Muscle of arm (tissue), 12 donors: ENCODE measurements around the gene PLA2R1. TPM values are rescaled to one million over a fixed set of nuclear protein-coding genes. Genes with fewer than 3 reads are reported as not detected.
A peak's percentile ranks its signal among the peaks of the same experiment; 100 is the strongest.
"Not testable (repeated sequence)": the region's sequence is repeated elsewhere in the genome, so short reads cannot be mapped to it uniquely, and the experiment has no call there.

ENCODE experiments used
- DNase-seq: peaks from one replicate; pipeline ENCODE4 v3.0.0-alpha.2; 2013
- polyA plus RNA-seq, 12 donors: library from polyadenylated mRNA; unstranded; fragments of 120-200 nt; gene quantifications; one replicate each; pipeline ENCODE4 v1.2.1, GENCODE V29; 2013; ENCODE audit not compliant: insufficient read length in 12 of 12

Gene PLA2R1
- polyA plus RNA-seq, 12 donors: 0.91 to 10.6 (median 1.8) TPM; not detected in 1

DNA sequence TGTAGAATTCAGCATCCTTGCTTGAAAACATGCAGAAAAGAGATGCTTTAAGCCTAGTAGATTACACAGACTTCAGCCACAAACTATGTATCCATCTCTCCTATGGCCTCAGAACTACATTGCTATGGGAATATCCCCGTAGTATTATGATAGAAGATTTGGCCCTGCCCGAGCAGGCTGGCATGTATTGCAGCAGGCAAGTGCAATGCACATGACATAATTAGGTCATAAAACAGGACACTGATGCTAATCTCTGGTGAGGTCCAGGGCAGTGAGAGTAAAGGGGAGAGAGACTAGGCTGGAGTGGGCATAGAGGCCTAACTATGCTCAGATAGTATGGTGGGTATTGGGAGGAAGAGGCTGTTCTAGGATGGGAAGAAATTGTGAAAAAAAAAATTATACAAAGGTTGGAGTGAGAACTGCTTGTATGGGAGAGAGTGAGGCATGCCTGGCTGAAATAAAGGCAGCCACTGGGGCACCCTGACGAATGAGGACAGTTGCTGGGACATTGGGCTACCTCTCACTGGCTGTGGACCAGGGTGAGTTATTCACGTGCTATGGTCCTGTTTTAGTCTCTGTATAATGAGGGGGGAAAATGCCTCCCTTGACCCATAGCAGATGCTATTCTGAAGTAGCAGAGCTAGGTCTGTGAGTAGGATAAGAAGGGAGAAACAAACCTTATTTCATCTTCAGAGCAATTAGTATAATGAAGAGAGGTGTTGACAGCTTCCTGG is 1.6 kb upstream of the PLA2R1 start:
- no peak for DNase-seq

DNA sequence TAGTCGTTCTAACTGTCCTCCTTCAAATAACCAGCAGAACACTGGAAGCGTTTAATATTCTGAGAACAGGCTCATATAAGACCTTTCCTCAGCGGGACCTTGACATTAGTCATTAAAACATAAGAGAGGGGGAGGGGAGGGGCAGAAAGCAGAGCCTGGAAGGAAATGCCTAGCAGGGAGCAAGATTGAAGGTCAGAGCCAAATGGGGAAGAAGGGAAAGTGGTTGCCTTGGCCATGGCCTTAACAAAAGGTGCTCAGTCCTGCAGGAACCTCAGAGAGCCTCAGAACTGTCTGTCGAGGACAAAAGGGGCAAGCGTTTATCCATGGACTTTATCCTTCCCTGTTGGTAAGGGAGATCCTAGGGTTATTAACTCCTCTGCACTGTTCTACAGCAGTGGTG is 856 bp upstream of the PLA2R1 start:
- DNase-seq: no peak

DNA sequence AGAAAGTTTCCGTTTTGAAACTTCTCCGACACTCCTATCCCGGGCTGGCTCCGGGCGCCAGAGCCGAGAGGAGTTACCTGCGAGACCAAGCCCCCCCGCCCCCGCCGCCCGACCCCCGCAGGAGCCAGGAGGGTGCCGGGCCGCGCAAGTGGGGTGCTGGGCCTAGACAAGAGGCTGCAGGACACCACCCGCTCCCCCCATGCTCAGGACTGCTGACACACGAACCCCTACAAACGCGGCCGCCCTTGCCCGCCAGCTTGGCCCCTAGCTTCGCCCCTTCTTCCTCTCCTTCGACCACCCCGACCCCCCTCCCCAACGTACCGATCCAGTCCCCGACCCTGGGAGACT is 497 bp downstream of the PLA2R1 start:
- DNase-seq: no peak

DNA sequence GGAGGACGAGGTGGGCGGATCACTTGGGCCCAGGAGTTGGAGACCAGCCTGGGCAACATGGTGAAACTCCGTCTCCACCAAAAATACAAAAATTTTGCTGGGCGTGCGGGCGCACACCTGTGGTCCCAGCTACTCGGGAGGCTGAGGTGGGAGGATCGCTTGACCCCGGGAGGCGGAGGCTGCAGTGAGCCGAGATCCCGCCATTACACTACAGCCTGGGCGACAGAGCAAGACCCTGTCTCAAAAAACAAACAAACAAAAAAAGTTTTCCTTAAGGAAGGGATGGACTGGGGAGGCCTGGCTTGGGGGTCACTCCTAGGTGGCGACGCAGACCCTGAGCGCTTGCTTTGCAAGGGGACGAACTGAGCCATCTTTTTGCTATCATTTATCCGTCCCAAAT is 882 bp downstream of the PLA2R1 start:
- DNase-seq: no peak

DNA sequence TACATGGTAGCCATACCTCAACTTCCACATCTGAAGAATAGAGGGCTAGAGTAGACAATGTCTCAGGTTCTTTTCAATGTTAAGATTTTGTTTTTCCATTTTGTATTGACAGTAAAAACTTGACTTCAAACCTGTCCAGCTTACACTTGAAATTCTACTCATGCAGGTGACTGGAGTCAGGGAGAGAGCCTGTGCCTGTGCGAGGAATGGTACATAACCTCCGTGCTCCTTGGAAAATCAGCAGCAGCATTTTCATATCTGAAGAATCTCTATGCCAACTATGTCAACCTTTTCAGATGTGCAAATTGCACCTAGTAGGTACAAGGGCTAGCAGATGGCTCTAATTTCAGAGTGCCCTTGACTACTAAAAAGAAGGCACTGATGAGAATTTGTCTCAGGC is 2.1 kb downstream of the PLA2R1 start:
- DNase-seq: no peak

DNA sequence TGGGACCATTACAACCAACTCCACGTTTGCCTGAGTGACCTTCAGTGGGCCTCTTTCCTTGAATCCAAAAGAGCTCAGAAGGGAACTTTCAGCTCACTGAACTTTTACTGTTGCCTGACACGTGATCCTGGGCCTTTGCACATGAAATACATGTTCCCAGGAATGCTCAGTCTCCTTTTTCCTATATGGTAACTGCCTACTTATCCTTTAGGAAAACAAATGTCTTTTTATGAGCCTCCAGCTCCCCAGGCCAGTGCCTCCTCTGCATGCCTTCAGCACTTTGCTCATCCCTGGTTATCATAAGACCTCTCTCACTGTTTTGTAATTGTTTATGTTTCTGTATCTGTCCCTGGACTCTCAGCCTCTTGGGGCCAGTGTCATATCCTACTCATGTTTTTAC is 5.1 kb downstream of the PLA2R1 start:
- DNase-seq: no peak

DNA sequence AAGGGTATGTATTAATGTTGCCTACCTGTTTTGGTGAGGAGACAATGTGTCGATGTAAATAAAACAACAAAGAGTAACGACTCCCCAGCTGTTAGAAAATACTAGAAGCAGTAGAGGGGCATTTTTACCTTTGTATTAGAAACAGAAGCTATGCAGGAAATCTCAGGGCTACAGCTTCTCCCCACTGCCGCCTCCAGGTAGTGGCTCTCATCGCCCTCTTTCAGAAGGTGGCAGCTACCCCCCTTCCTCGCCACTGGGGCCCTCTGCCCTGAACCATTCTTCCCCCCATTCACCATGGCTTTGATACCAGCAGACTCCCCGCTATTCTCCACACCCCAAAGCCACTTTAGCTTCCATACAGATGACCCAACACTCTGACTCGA is 6.7 kb downstream of the PLA2R1 start:
- DNase-seq: no peak

DNA sequence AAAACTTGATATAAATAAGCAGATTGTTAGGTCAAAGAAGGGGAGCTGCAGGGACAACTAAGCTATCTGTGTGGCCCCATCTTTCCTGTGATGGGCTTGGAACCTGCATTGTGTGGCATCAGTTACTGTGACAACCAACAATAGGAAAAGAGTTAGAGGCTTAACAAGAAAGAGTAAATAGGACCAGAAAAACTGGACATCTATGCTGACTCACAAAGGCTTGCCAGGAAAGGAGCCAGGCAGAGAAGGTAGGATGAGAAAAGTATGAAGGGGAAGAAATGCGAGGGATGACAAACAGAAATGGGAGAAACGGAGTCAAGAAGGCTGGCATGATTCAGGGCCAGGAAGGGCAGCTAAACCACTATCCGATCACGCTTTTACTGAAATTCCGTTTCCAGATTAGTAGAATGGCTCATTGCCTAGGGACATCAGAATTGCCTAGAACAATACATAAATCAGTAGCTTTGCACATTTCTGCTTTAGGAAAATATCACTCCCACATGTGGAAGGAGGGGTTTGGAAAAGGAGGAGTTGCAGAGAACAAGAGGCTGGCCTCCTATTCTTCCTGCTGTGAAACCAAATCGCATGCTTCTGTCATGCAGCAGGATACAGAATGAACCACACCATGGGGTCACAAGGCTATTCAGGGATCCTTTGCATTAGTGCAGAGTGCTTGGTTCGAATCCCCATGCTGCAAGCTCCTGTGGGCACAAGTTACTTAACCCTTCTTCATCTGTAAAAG is 7.3 kb downstream of the PLA2R1 start:
- DNase-seq: peak; percentile 32

DNA sequence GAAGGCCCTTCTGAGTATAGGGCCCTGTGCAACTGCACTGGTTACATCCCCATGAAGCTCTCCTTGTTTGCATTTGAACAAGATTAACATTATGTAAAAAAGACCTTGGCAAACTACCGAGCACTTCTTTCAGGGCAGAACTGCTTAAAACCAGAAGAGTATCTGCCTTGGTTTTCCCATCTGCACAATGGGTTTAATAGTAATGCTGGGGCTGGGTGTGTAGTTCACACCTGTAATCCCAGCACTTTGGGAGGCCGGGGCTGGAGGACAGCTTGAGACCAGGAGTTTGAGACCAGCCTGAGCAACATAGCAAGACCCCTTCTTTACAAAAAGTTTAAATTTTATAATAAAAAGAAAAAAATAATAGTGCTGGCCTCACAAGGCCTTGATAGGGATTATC is 8.5 kb downstream of the PLA2R1 start:
- no peak for DNase-seq

DNA sequence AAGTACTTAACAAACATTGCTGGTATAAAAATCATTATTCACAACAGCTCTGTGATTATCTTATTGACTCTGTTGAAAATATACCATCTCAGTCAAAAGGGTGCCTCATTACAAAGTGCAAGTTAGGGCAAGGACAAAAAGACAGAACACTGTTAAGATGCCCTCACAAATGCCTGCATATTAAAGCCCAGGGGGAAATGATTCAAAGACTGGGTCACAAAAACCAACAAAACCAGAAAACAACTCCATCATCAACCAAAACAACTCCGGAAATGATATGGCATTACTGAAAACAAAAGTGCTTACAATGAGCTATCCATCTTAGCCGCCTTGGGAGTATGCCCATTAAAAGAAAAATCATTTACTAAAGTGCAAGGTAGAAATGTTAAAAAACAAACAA is 9.9 kb downstream of the PLA2R1 start:
- no peak for DNase-seq

DNA sequence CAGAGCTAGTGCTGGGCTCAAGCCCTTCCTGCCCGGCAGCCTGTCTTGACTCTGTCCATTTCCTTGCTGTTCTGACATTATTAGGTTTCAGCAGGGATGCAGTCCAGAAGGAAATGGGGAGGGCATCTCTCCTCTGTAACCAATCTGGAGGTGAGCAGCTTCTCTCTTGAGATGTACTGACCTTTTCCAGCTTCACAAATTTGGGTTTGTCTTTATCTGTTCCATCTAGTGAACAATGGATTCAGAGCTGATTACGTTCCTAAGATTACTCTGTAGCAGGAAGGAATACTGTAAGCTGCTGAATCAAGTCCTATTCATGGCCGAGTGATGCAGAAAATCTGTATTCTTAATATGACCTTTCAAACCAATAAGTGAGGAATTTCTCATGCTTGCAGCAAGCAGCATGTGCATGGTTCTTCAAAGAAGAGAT is 11.0 kb downstream of the PLA2R1 start:
- DNase-seq: no peak

DNA sequence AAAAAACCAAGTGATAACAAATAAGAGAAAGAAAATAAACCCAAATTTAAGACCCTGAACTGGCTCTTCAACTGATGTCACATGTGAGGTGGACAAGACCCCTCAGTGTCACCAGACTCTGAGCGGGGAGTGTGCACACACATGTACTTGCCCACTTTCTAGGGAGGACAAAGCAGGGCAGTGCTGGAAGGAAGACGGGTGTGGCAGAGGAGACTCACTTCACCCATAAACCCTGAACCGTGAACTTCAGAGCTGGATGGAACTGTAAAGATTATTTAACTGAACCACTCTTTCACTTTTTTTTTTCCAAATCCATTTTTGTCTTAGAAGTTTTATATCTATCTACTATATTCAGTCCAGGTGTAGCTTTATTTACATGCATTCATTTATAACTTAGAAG is 12.3 kb downstream of the PLA2R1 start:
- no peak for DNase-seq

DNA sequence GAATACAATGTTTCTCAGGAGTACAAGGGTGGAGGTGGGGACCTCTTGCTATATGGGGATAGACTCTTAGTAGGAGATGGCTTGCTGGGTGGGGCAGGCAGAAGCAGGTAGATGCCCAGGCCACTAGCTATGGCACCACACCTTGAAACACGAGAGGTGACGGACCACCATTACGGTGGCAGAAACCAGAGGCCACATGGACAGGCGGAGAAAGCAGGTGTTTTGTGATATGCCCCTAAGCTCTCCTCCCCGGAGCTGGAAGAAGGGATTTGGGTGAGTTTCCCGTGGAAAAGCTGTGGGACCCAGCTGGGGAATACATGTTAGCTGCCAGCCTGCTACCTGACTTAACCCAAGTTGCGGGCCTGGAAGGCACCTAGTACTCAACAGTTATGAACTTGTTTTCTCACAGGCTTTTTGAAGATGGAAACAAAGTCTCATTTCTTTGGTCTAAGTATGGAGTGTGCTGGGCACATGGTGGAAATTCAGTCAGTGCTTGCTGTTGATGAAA is 16.7 kb downstream of the PLA2R1 start:
- no peak for DNase-seq

DNA sequence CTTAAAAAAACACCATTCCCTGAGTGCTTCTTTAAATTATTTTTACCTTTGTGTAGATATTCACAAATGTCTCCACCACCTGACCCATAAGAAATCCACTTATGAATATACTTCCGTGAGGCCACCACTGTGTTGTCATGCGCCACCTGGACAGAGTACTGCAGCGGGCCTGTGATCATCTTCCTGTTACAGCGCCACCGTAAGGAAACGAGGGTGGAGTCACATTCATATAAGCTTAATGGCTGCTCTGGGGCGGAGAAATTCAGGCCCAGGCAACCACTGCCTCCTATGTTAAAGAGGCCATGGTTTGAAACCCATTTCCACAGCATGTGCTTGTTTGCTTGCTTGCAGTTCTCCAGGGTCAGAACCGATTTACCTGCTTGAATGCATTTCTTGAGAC is 17.7 kb downstream of the PLA2R1 start:
- no peak for DNase-seq

DNA sequence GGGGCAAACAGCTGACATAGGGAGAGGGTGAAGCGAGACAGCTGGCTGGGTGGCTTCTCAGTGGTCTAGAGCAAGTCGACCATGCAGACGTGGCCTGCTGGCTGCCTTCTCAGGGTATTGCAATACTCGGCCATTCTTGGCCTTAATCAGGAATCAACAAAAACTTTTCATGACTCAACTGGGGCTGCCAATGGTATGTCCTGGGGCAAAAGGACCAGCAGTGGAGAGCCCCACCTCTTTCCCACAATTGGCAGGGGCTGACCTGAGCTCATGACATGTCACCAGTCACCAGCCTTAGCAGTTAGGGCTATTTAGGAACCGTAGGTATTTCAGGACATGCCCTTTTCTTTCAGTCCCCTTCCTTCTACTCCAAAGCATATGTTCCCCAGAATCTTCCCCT is 19.1 kb downstream of the PLA2R1 start:
- DNase-seq: no peak

DNA sequence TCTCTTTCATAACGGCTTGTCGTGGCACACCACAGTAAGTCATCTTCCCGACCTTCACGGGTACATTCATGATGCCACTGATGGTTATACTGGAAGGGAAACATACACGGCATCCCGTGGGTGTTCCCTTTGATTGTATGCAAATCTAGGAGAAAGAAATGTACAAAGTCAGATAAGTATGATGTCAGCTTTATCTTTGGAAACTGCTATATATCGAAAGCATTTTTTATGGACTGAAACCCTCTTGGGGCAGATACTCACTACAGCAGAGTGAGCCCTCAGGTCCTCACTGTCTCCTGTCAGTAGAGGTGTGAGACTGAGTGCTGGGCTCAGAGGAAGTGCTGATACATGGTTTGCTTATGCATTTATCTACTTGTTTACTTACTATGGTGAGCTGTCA is 20.4 kb downstream of the PLA2R1 start:
- no peak for DNase-seq

DNA sequence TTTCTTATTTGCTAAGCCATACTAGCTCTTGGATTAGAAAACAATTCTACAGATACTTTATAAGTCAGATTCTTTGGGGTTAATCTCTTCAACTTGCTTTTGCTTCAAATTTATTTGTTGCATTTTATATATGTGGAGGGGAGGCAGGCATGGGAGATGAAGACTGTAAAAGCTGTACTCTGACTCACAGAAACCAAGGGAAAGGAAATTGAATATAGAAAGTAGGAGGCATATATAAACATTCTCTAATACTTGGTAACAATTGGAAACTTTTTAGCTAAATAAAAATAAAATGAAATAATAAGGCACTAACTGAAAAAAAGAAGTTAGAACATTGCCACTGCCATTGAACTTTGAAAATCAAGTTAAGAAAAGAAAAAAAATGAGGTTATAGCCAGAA is 21.3 kb downstream of the PLA2R1 start:
- no peak for DNase-seq

DNA sequence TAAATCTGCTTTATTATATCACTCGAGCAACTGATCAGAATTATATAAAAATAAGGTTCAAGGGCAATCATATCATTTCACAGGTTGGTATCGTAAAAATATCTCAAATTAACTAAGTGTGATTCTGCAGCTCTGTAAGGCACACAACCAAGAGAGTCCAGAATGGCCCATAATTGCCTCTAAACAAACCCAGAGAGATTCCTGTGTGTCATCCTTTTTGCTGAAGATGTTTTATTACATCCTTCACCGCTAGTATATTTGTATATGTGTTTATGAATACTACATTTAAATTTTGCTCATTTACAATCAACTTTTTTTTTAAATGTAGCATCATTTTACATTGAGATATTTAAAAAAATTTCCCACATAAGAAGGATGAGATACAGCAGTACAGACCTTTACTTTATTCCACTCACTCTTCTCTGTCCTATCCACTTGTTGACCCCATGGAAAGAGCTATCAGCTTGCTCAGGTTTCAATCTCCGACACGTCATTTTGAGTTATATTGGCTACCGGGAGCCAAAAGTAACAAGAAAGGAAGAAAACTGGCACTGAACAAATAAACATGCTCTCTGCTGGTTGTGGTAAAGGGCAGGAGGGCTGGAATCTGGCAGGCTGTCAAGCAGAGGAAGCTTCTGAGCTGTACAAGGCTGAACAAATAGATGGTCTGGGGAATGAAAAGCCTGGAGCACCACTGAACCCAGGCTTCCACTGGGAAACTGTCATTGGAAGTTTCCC is 23.1 kb downstream of the PLA2R1 start:
- DNase-seq: no peak

DNA sequence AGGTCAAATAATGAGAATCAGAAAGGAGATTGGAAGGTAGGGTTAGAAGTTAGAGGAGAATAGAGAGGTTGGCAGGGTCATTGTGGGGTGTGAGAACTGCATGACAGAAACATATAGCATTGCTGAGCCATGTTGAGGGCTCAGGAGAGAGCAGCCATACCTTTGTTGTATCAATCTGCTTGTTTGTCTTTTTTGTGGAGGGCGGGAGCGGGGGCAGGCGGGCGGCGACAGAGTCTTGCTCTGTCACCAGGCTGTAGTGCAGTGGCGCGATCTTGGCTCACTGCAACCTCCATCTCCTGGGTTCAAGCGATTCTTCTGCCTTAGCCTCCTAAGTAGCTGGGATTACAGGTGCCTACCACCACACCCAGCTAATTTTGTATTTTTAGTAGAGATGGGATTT is 23.8 kb downstream of the PLA2R1 start:
- DNase-seq: not testable (repeated sequence)

DNA sequence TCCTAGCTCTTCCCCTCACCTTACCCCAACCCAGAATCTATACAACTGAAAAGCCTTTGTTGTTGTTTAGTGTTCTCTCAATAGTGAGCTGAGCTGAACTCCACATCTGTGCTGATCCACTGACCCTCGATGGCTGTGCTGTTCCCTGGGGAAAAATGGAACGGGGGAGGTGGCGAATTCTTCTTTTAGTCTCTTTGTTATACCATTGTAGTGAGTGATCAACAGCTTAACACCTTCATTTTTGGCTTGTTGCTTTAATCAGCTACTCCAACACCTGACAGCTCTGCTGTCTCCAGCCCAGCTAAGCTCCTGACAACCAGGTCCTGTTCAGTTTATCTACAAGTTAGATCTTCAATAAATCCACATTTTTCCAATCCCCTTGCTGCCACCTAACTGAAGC is 25.7 kb downstream of the PLA2R1 start:
- DNase-seq: no peak

DNA sequence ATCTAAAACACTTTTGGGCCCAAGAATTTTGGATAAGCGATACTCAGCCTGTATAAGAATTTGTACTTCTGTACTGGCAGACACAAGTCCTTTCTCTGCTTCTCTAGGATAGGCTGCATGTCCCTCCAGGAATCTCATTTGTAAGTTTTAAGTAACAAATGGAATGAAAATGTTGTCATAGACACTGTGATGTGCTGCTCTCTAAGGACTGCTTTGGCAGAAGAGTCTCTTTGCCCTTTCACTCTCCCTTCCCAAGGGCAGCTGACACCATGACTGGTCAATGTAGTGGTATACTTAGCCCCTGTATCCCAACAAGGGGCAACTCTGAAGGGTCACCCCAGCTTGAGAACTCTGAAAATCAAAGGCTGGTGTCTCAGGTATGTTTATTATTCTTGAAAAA is 27.3 kb downstream of the PLA2R1 start:
- DNase-seq: no peak

DNA sequence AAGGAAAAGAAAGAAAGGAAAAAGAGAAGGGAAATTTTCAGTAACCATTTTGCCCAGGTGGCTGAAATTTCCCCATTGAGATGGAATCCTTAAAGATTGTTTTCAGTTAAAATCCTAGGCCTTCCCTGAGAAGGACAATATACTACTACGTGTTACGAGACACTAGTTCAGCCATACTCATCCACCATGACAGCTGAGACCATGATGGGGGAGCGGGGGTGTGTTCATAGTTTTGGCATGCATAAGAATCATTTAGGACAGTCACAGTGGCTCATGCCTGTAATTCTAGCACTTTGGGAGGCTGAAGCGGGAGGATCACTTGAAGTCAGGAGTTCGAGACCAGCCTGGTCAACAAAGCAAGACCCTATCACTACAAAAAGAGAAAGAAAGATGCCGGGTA is 28.0 kb downstream of the PLA2R1 start:
- DNase-seq: no peak
